Daoy (cell line): ENCODE data around the gene HTR2A. TPM values are rescaled to one million over a fixed set of nuclear protein-coding genes. Genes with fewer than 3 reads are reported as not detected.

Experiments
- DNase-seq: peaks from one replicate; pipeline ENCODE4 v3.0.0-alpha.2; 2015; ENCODE audit warnings: low read depth
- total RNA-seq: library from RNA; depleted of rRNA; stranded (reverse); fragments of >200 nt; shearing (Covaris generic); gene quantifications from 2 replicates; pipeline ENCODE4 v1.2.3, GENCODE V29; 2014

Gene HTR2A
- total RNA-seq, 1 experiment from 2014 or later, result 0.11 TPM

DNA sequence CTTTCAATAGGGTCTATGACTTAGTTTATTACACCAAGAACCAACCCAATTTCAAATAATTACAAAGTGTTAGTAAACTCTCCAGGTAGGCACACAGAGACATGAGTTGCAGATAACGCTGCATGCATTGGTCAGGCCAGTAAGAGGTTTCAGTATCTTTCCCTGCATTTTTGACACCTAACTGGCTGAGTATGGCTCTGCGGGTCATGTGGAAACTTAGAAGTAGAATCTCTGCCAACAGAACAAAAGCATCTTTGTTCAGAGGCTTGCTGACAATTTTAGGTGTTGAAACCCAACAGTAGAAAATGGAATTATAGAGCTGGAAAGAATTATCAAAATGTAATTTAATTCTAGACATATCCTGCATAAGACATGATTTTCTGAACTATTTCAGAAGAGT, 25.3 kb downstream of the HTR2A start:
- no peak for DNase-seq

DNA sequence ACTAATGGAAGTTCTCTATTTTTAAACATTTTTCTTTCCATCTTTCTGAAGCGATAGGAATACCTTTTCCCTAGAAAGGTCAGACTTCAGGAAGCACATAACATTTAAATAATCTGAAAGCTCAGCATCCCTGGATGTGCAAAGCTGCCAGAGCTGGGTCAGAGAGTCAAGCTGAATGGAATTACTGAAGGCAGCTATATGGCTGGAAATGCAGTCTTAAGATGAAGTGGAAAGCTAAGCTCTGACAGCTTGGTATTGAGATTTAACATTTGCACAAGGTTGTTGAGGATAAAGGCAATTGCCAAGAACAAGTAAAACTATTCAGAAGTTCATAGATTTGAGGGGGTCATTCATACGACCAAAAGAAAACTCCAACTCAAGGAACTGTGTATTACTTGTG, 28.8 kb downstream of the HTR2A start:
- DNase-seq, result no peak

DNA sequence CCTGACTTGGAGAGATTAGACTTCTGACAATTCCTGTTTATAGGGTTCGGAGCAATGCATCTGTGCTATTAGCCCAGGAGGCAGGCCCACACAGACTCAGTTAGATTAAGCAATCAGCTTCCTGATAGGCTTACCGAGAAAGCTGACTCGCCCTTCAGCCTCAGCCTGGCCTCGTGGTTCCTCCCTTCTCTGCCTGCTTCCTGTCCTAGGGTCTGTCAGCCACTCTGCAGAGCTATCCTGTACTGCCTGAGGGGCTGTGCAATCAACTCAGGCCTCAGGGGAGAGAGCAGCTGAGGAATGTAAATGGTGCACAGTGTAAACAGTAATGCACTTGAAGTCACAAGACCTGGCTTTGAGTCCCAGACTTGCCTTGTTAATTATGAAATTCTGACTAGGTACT, 30.7 kb downstream of the HTR2A start:
- peak; percentile 35 for DNase-seq

DNA sequence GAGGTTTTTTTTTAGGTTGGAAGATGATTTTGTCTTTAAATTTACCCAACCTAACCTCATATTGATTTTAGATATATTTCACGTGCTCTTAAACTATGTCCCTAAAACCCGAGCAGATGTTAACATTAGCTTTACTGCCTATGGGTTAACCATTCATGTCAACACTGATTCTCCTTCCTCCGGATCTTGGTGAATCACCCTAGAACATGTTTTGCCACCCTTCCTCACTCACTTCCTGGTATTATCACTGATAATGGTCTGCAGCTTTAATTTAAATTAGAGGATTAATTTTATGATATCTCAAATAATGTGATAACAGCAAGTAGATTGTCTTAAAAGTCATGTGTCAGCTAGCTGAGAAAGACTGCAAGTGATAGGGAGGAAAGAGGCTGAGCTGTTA, 31.9 kb downstream of the HTR2A start:
- DNase-seq, result no peak

DNA sequence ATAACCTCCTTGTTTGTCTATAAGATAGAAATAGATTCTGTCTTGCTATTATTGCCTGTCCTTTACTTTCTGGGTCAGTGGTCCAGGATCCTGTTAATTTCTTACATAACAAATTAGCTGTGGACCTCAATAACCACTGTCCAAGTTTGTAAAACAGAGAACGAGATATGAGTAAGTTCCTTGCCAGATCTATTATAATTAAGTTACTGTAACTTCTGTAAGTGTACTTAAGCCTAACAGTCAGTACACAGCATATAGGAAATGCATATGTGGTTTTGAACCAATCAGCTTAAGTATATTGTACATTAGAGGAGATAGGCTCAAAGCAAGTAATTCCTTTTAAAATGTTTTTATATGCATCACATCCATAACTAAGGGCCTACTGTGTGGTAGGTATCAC, 34.9 kb downstream of the HTR2A start:
- DNase-seq, result no peak

DNA sequence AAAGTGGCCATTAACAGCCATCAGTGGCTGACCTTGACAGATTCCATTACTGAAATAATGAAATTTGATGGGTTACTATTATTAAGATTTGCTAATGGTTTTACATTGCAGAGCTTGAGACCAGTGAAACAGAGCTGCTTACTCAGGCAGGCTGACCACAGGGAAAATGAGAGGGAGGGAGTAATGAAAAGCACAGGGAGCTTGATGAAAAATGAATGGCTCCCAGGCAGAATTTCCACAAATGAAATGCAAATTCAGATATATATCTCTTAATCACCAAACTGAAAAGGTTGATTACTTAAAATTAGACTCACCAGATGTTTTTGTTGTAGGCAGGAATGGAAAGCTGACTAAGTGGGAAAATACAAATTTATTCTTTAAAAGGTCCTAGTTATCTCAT, 36.1 kb downstream of the HTR2A start:
- no peak for DNase-seq

DNA sequence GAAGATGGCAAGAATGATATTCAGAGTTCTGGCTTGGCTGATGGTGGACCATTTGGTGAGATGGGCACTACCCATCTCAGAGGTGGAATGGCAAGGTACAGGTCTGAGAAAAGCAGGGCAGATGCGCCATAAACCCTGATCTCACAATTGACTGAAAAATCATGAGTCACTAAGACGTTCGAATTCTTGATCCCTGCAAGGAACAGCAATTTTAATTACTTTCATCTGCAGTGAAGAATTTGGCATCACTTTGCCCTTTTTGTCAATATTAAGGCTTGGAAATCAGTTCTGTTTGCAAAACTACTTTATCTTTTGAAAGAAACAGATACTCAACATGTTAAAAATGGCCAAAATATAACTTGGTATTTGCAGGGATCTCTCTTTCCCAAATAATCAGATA, 38.1 kb downstream of the HTR2A start:
- no peak for DNase-seq

DNA sequence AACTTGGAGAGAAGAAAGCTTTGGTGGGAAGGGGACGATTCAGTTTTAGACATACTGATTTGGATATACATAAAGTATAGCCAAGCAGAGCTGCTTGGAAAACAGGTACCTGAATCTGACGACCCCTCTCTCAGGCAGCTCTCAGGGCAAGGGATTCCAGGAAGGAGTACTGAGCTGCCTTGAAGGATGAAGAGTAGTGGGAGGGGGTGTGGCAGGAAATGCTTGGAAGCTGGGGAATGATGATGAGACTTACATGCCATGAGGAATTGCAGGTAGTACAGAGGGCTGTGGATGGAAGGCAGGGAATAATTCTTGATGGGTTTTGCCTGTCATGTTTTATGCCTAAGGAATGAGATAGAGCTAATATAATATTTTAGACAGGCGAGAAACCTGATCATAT, 38.7 kb downstream of the HTR2A start:
- no peak for DNase-seq

DNA sequence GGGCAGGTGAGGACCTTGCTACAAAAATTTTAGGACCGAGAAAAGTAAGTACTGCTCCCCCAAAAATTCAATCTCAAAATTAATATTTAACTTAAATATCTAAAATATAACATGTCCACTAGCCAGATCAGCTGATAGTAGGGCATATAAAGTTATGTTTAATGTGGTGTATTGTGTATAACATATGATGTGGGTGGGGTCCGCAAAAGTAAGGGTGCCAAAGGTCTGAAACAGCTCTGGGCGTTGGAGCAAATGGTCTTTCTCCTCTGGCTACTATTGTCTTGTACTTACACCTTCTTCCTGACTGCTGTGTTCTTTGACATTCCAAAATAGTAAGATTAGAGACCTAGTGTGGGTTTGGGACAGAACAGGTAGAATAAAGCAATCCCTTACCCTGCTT, 41.2 kb downstream of the HTR2A start:
- DNase-seq, result no peak

DNA sequence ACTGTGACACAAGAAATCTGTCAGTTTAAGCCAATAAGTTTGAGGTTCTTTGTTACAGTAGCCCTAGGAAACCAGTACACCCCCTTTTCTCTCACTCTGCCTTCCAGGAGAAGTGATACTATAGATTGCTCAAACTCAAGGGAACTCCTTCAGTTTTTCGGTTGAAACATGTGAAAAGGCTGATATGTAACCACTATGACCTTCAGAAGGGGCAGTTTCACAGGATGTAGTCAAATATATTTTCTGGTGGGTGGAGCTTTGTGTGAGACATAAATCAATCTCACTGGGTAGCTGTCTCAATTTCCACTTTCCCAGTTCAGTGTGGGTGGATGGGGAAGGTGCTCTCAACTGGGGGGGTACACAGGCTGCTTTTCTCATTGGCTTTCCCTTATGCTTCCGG, 41.7 kb downstream of the HTR2A start:
- DNase-seq, result no peak

DNA sequence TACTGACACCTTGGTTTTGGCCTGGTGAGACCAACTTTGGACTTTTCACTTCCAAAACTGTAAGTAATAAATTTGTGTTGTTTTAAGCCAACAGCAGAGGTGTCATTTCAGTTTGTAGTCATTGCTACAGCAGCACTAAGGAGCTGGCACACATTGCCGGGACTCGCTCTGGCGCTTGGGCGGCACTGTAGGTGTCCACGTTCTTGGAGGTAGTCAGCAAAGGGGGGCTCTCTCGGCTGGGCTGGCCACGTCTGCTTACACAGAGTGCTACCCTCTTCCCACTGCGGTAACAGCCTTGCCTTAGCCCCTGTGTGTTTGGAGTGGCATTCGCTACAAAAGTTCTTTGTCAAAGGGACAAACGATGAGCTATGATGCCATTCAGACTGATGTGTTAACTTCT, 44.7 kb downstream of the HTR2A start:
- no peak for DNase-seq

DNA sequence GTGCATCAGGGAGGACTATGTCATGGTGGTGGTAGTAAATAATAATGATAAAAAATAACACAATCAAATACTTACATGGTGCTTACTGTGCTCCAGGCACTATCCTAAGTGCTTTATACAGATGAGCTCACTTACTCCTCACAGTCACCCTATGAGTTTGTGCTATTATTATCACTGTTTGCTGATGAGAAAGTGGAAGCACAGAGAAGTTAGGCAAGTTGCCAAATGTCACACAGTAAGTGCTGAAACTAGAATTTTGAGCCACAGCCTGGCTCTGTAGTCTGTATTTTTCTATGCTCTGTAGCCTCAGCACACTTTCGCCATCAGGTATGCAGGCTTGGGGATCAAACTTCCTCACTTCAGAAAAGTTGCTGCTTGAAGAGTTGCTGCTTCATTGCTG, 46.6 kb downstream of the HTR2A start:
- no peak for DNase-seq

DNA sequence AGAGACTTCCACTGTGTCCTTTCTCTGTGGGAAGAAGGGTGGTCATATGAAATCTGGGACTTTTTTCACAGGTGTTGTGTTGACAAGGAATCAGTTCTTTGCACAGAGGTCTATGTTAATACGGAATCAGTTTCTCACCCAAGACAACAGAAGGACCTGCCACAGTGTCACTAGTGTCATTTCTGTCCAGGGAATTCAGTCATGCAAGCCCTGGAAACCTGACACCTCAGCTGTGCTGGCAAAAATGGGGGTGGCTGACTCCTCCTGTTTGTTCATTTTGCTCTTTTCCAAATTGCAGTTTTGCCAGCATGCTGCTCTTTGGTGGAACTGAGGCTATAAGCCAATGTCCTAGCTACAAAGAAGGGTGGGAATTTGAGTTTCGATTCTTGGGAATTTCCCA, 50.1 kb downstream of the HTR2A start:
- no peak for DNase-seq

DNA sequence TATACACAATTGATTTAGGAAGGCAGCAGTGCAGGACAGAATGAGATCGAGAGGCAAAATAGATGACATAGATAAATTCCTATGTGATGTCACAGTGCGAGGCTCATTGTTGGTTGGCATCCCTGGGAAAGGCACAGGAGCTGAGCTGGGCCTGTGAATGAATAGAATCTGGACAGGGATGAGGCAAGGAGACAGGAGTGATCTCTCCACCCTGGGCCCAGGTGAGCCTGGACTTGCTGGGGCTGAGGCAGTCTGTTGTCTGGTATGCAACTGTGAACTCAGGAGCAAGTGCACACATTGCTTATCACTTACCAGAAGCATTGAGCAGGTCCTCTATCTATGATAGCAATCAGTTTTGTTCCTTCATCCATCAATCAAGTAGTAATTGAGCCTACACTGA, 51.7 kb downstream of the HTR2A start:
- DNase-seq, result no peak

DNA sequence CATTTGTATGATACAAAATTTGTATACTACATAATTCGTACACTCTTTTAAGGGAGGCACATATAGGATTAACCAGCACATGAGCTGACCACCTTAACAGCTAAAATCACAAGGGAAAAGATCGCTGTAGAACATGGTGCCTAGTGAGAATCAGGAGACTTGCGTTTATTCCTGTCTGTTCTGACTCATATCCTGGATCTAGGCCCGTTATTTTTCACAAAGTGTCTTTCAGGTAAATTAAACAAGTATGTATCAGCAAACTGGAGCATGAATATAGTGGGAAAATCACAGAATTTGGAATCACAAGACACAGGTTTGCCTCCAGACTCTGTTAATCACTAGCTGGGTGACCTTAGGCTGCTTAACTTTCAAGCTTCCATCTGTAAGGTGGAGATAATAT, 52.4 kb downstream of the HTR2A start:
- no peak for DNase-seq

DNA sequence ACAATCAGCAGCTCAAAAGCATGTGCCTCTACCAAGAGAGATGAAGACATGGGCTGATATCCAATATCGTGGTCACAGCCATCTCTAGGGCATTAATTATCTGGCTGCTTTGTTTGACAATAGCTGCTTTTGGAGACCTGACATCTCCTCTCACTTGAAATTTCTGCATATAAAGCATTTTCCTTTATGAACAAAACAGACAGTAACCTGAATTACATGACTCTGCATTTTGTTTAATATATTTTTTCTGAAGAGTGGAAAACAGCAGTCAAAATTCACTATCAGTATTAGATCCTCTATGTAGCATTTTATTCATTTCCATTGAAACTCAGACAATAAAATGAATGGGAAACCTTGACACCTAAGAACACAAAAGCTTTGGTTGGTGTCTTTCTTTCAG, 57.5 kb downstream of the HTR2A start:
- DNase-seq, result no peak

DNA sequence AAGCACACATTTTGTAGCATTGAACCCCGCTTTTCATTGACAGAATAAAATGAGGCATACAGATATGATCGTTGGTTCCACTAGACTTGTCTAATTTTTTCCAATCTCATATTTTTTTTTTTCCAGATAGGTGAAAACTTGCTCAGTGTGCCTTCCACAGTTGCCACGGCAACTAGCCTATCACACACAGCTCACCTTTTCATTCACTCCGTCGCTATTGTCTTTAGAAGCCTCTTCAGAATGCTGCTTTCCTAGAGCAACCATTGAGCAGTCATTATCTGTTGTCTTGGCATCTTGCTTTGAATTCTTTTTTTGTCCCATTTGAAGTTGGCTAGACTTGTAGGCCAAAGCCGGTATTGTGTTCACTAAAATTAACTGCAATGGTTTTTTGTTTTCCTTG, 62.2 kb downstream of the HTR2A start:
- no peak for DNase-seq

DNA sequence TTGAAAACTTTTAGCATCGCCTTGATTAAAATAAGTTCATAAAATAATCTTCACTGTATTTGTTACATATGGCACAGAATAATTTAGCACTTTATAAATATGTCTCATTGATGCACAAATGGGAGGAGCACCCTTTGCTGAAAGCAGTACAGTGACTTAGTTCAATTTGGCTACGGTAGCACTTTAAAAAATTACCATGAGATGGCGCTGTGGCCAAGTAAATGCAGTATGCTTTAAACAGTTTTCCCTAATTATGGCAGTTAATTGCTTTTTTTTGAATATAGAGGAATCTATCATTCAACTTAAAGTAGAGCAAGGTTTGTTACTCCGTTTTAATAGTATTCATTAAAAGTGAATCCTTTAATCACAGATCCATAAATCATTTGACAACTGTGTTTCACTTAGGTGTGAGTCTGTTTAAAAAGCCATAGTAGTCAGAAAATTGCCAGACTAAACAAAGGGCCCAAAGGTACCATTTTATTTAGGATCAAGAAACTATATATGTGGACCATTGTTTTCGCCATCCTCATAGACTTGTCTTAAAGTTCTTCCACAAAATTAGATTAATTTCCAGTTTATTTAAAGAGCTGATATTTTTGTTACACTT, 65.2 kb downstream of the HTR2A start:
- peak; percentile 22 for DNase-seq

DNA sequence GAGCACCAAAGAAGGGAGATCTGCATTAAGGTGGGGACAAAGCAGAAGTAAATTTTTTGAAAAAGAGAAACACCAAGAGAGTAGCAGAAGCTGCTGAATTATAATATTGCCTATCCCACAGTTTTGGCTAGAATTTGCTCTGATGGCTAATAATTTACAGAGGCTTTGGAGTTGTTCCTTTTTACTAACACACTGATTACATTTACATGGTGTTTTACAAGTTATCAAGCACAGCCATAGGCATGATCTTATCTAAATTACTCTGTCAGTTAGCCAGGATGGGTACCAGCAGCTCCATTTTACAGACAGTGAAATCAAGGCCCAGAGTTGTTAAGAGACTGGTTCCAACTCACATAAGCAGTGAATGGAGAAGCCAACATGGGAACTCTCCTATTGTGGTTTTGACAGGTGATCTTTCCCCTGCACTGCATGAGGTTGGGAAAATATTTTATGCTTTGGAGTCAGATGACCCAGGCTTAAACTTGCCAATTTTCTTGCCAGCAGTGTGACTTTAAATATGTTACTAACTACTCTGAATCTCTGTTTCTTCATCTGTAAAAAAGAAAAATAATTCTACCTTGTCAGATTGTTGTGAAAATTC, 66.3 kb downstream of the HTR2A start:
- DNase-seq, result no peak

DNA sequence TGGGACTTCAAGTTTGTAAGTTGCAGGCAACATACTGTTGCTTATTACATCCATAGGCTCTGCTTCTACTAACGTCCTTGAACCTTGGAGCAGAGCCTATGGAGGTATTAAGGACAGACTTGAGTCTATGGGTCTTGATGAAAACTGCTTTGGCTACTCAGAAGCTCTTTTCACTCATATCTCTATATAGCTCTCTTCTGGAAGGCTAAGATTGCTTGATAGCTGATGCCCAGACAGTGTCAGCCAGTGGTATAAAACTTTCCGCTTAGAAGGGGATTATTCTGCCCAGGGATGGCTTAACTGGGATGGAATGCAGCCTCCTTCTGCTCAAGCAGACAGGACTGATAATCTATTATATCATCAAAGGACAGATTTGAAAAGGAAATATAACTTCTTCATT, 74.3 kb downstream of the HTR2A start:
- no peak for DNase-seq

DNA sequence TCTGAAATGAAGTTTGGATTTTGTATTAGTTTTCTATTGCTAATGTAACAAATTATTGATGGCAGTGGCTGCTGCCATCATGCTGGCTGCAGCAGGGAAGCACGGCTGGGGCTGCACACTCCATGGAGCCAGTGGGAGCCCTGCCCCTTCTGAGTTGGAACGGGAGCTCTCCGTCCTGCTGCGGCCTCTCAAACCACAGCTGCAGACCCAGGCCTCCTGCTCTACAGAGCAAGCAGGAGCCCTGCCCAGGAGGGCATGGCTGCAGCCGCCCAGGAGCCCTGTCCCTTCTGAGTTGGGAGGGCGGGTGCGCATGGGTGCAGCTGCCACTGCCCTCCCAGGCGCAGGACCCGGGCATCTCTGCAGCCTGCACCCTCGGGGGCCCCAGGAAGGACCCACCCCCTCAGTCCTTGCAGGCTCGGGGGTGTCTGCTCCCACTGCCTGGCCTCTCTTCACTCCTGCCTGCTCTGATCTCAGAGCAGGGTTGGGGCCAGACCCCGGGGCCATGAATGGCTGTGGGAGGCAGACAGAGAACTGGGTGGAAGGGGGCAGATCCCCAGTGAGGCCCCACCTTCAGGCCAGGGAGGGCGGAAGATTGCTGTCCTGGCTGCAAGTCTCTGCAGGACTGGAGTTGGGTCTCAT, 78.9 kb downstream of the HTR2A start:
- no peak for DNase-seq

DNA sequence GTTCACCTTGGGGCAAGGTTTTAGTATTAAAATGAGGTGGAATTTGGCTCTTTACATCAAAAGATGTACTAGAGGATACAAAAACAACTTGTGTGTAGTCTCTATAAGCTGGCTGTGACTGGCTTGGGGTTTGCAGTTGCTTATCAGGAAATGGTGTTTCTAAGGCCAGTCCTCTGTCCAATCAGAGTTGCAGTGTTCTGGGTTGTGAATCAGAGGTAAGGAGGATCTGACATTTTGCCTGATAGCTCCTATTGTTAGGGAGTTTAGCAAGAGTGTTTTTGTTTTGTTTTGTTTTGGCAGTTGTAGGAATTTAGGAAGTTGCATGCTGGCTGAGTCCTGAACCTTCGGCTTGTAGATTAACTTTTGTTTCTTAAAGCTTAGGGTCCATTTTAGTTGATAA, 79.8 kb downstream of the HTR2A start:
- DNase-seq, result no peak

DNA sequence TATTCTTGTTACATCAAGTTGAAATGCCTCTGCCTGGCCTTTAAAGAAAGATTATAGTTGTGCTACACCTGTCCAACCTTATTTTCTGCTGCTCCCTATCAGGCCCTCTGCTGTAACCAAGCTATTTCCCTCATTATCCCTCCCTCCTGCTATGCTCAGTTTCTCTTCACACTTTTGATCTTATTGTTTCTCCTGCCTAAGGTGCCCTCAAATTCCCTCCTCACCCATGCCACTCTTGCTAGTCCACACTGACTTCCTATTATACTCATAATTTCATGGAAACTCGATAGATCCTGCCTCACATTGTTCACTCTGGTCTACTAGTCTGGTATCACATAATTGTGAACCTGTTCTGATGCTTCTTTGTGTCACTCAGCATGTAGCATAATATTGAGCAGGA, 80.5 kb downstream of the HTR2A start:
- no peak for DNase-seq

DNA sequence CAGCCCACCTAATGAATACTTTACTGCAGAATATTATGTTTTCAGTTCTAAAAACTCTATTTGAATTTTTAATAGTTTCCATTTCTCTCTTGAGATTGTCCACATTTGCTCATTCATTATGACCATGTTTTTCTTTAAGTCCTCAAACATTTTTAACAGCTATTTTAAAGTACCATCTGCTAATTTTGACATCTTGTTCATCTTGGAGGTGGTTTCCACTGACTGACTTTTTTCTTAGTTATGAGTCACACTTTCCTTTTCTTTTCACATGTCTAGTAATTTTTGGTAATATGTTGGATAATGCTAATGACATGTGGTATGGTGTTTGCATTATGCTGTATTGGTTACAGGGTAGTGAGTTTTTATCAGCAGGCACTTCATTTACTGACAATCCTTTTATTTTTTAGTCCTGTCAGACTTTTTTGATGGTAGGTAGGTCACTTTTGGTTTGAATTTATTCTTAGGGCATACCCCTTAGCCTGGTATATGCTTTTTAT, 84.5 kb downstream of the HTR2A start:
- DNase-seq, result no peak
